Activated CD8-positive, alpha-beta T cell treated with anti-CD3 and anti-CD28 coated beads for 36 hours (primary cell): ENCODE data around the gene CDC23. TPM values are rescaled to one million over a fixed set of nuclear protein-coding genes. Genes with fewer than 3 reads are reported as not detected.

Source experiments
- ATAC-seq: fragments of 200-7000 bp; cut with Tn5 transposase; one replicate; pipeline ENCODE4 v1.10.0; 2021; ENCODE audit warnings: mild to moderate bottlenecking, moderate library complexity
- CTCF ChIA-PET: fragments of 350-600 bp; sonication (Branson Sonifier 250); formaldehyde crosslinking; loops from one replicate; lab custom pipeline; 2021; ENCODE audit warnings: antibody characterized with exemption; lab: Charles Lee
- POLR2A ChIA-PET: fragments of 350-600 bp; sonication (Branson Sonifier 250); formaldehyde crosslinking; loops from one replicate; lab custom pipeline; 2021; ENCODE audit warnings: antibody characterized with exemption; lab: Charles Lee
- DNase-seq: peaks from one replicate; pipeline ENCODE4 v3.0.0-alpha.2; 2020
- H3K27ac Mint-ChIP-seq: one replicate; pipeline ENCODE4 v1.8.0; 2021; ENCODE audit warnings: mild to moderate bottlenecking, mixed read lengths
- H3K27me3 Mint-ChIP-seq: one replicate; pipeline ENCODE4 v1.8.0; 2021; ENCODE audit warnings: mixed read lengths
- H3K36me3 Mint-ChIP-seq: one replicate; pipeline ENCODE4 v1.8.0; 2021; ENCODE audit warnings: low read depth, mixed read lengths
- H3K4me1 Mint-ChIP-seq: one replicate; pipeline ENCODE4 v1.8.0; 2021; ENCODE audit warnings: low read depth, mixed read lengths
- H3K4me3 Mint-ChIP-seq: one replicate; pipeline ENCODE4 v1.8.0; 2021; ENCODE audit warnings: mild to moderate bottlenecking, moderate library complexity, mixed read lengths
- H3K9me3 Mint-ChIP-seq: one replicate; pipeline ENCODE4 v1.8.0; 2021; ENCODE audit warnings: mixed read lengths
- intact Hi-C: fragments of 100-400 bp; cut with micrococcal nuclease; formaldehyde crosslinking; loops from one replicate; pipeline ENCODE4 v1.10.0; 2022
- total RNA-seq, 2 experiments: library from RNA; stranded (reverse); gene quantifications; one replicate each; pipeline ENCODE4 v1.2.3, GENCODE V29; 2021
- TF ChIP-seq, protein P1 (sequence below): fragments of 200-600 bp; IDR thresholded peaks from one replicate; pipeline ENCODE4 v1.8.0; 2022; ENCODE audit warnings: antibody characterized with exemption, mild to moderate bottlenecking

CDC23 gene
- total RNA-seq, 2 experiments from 2014 or later: 40.4 to 43.8 TPM

DNA sequence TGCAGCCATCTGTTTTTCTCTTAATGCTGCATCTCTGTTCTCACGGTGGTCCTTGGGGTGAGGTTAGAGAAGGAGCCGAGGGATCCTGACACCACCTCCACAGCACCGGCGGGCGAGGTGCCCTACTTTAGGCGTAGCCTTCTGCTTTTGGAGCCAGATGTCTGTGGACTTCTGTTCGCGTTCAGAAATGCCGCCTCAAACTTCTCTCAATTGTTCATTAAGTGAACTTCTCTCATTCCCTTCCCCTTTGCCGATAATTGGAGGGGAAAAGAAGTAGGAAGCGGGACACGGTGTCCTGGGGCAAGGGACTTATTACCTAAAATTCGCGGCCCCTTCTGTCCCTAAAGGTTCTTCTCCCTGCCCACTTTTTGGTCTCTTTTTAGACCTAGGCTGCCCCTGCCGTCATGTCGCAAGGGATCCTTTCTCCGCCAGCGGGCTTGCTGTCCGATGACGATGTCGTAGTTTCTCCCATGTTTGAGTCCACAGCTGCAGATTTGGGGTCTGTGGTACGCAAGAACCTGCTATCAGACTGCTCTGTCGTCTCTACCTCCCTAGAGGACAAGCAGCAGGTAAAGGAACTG lies 33.8 kb downstream of the CDC23 start:
- Mint-ChIP-seq H3K27me3 (no peaks in the 10 kb centered on the region), H3K4me3 (no peak overlapping the region), H3K27ac (no peak overlapping the region), H3K4me1 (peaks cover 18% of the 10 kb centered on the region), H3K36me3 (peaks cover 31% of the 10 kb centered on the region), H3K9me3 (no peaks in the 10 kb centered on the region)
- ChIA-PET CTCF (interaction anchor here (0.6 to 4.1 kb wide), 18 partner anchors 8 to 325 kb away, joined by 3 to 35 read pairs (median 3); partner anchors contain the start of genes CDC25C and KDM3B), POLR2A (interaction anchor here (0.5 to 2.0 kb wide), 6 partner anchors 9 to 286 kb away, joined by 3 to 12 read pairs (median 4); partner anchors contain the start of genes EGR1 and KDM3B)
- intact Hi-C loops: loop anchor here (2.0 kb wide), 1 partner anchor 151 kb away; the partner anchor contains the start of gene CDC25C
- TF ChIP-seq, protein P1, sequence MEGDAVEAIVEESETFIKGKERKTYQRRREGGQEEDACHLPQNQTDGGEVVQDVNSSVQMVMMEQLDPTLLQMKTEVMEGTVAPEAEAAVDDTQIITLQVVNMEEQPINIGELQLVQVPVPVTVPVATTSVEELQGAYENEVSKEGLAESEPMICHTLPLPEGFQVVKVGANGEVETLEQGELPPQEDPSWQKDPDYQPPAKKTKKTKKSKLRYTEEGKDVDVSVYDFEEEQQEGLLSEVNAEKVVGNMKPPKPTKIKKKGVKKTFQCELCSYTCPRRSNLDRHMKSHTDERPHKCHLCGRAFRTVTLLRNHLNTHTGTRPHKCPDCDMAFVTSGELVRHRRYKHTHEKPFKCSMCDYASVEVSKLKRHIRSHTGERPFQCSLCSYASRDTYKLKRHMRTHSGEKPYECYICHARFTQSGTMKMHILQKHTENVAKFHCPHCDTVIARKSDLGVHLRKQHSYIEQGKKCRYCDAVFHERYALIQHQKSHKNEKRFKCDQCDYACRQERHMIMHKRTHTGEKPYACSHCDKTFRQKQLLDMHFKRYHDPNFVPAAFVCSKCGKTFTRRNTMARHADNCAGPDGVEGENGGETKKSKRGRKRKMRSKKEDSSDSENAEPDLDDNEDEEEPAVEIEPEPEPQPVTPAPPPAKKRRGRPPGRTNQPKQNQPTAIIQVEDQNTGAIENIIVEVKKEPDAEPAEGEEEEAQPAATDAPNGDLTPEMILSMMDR: no peak
- DNase-seq (peak; percentile 34), ATAC-seq (no peak)

DNA sequence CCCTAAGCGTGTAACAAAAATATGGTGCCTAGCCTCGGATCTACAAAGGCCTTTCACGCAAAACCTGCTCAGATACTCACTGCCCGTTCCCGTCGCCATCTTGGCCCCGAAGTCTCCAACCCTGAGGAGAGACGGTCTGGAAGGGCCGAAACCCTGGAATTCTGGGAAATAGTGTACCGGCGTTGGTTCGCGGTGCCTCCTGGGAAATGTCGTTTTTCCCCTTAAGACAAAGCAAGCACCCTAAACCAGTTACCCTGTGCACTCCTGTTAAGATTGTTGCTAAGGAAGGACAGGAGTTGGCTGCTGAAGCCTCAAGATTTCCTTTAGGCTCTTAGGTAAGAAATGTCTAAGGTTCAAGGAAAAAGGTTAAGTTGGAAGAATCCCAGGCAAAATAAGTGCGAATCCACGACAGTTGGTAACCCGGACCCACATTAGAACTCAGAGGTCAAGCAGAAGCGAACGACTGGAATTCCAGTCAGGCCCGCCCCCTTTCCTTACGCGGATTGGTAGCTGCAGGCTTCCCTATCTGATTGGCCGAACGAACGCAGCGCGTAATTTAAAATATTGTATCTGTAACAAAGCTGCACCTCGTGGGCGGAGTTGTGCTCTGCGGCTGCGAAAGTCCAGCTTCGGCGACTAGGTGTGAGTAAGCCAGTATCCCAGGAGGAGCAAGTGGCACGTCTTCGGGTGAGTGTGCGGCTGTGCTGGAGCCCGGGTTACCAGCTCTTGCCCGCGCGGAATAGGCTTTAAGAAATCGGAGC lies 34.4 kb downstream of the CDC23 start, which contains the start of the genes BRD8 and KIF20A:
Gene BRD8 (minus strand): TSS at position 115 of the 761 bp plus-strand sequence. CDS start 16 bp downstream, at position 99.
Gene KIF20A (plus strand): TSS at position 597 of the 761 bp plus-strand sequence. CDS start 569 bp downstream, outside the sequence.
- peaks cover 31% of the 10 kb centered on the region for H3K36me3 Mint-ChIP-seq
- ATAC-seq (peak; percentile 91), DNase-seq (peak; percentile 98)
- TF ChIP-seq, protein P1: no peak
- intact Hi-C loops: loop anchor here (2.0 kb wide), 1 partner anchor 152 kb away; the partner anchor contains the start of gene CDC25C
- H3K9me3 Mint-ChIP-seq: no peaks in the 10 kb centered on the region
- POLR2A ChIA-PET: interaction anchor here (0.5 to 2.0 kb wide), 9 partner anchors 11 to 364 kb away, joined by 3 to 12 read pairs (median 4); partner anchors contain the start of genes CDC25C, EGR1, ETF1 and KDM3B
- H3K4me1 Mint-ChIP-seq: peaks cover 20% of the 10 kb centered on the region
- H3K4me3 Mint-ChIP-seq: no peak within 1 kb of the TSS
- CTCF ChIA-PET: interaction anchor here (0.6 to 4.1 kb wide), 16 partner anchors 9 to 325 kb away, joined by 3 to 35 read pairs (median 3); partner anchors contain the start of genes CDC25C and KDM3B
- no peaks in the 10 kb centered on the region for H3K27me3 Mint-ChIP-seq
- H3K27ac Mint-ChIP-seq: no peak within 1 kb of the TSS

DNA sequence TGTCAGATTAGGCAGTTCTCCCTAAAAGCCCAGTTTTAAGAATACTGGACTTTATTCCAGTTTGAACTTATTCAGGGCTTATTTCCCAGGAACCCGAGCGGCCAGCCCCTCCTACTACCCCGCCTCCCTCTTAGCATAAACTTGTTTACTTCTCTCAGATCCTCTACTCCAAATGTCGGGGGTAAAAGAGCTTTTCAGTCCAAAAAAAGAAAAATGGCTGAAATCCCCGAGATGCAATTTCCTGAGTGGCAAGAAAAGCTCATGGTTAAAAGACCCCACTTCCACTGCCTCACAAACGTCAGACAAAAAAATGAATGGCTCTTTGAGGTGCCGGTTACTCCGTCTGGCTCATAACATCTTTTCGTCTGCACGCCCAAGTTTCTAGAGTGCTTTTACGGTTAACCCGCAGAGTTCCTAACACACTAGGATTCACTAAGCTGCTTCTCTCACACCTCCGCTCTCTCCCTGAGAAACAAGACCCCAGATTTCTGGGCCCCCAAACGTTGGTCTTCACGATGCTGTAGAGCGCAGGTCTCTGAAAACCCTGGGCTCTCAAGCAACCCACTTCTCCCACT lies 35.1 kb downstream of the CDC23 start:
- TF ChIP-seq, protein P1: no peak
- no peaks in the 10 kb centered on the region for H3K9me3 Mint-ChIP-seq
- ATAC-seq (no peak), DNase-seq (peak; percentile 63)
- CTCF ChIA-PET: interaction anchor here (1.2 to 4.1 kb wide), 8 partner anchors 12 to 325 kb away, joined by 3 to 35 read pairs (median 4); partner anchors contain the start of gene KDM3B
- H3K27me3 Mint-ChIP-seq: no peaks in the 10 kb centered on the region
- no peak overlapping the region for H3K27ac Mint-ChIP-seq
- peaks cover 24% of the 10 kb centered on the region for H3K4me1 Mint-ChIP-seq
- no peak overlapping the region for H3K4me3 Mint-ChIP-seq
- peaks cover 32% of the 10 kb centered on the region for H3K36me3 Mint-ChIP-seq
- POLR2A ChIA-PET: interaction anchor here (0.7 to 2.0 kb wide), 7 partner anchors 8 to 365 kb away, joined by 3 to 9 read pairs (median 4); partner anchors contain the start of genes CDC25C and ETF1
- intact Hi-C loops: loop anchor here (2.0 kb wide), 1 partner anchor 153 kb away; the partner anchor contains the start of gene CDC25C

DNA sequence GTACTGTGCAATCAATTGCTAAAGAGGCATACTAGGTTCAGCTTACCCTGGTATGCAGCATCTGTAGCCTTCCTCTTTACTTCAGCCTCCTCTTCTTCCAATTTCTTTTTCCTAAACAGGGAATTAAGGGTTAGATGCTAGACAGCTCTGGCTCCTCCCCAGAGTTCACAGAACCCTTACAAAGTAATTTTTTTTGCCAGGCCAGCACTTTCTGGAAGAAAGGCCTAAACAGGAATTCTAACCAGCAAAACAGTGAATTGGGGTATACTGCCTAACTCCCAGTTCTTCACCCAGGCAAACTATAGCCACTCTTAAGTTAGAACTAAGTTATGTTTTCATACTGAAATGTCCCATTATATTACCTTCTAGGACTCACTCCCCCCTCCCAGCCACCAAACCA lies 42.8 kb downstream of the CDC23 start:
- Mint-ChIP-seq H3K4me3 (no peak overlapping the region), H3K27ac (no peak overlapping the region), H3K4me1 (peaks cover 8% of the 10 kb centered on the region), H3K36me3 (peaks cover 52% of the 10 kb centered on the region), H3K9me3 (no peaks in the 10 kb centered on the region), H3K27me3 (no peaks in the 10 kb centered on the region)
- TF ChIP-seq, protein P1: no peak
- intact Hi-C loops: no loop called here
- DNase-seq (no peak), ATAC-seq (no peak)
- ChIA-PET POLR2A (no interaction called here), CTCF (interaction anchor here (1.1 to 1.9 kb wide), 2 partner anchors 10 to 182 kb away, joined by 3 to 5 read pairs; no protein-coding TSS in a partner anchor)
